Osteocyte (in vitro differentiated cells): ENCODE data around the gene LTBP2. TPM values are rescaled to one million over a fixed set of nuclear protein-coding genes. Genes with fewer than 3 reads are reported as not detected.
"Not testable (repeated sequence)": the region's sequence is repeated elsewhere in the genome, so short reads cannot be mapped to it uniquely, and the experiment has no call there.

Experiments used
- DNase-seq: peaks from one replicate; pipeline ENCODE4 v3.0.0; 2021; ENCODE audit warnings: mixed read lengths; ENCODE audit not compliant: unreplicated experiment; ENCODE audit errors: extremely low spot score
- H3K27ac Mint-ChIP-seq: one replicate; pipeline ENCODE4 v1.8.0; 2021; ENCODE audit warnings: mild to moderate bottlenecking, mixed read lengths; ENCODE audit not compliant: unreplicated experiment
- H3K27me3 Mint-ChIP-seq: one replicate; pipeline ENCODE4 v1.8.0; 2021; ENCODE audit warnings: mixed read lengths; ENCODE audit not compliant: unreplicated experiment
- H3K36me3 Mint-ChIP-seq: one replicate; pipeline ENCODE4 v1.8.0; 2021; ENCODE audit warnings: mixed read lengths; ENCODE audit not compliant: unreplicated experiment
- H3K4me1 Mint-ChIP-seq: one replicate; pipeline ENCODE4 v1.8.0; 2021; ENCODE audit warnings: mixed read lengths; ENCODE audit not compliant: unreplicated experiment
- H3K4me3 Mint-ChIP-seq: one replicate; pipeline ENCODE4 v1.8.0; 2021; ENCODE audit warnings: mild to moderate bottlenecking, moderate library complexity, mixed read lengths; ENCODE audit not compliant: unreplicated experiment
- H3K9me3 Mint-ChIP-seq: one replicate; pipeline ENCODE4 v1.8.0; 2021; ENCODE audit warnings: mixed read lengths; ENCODE audit not compliant: unreplicated experiment
- total RNA-seq: library from RNA; stranded (reverse); gene quantifications from 2 replicates; pipeline ENCODE4 v1.2.1, GENCODE V29; 2021
- TF ChIP-seq, protein P1 (sequence below): fragments of 200-600 bp; sonication (generic); IDR thresholded peaks from 2 replicates; pipeline ENCODE4 v1.5.0; 2021; ENCODE audit warnings: antibody characterized with exemption, mild to moderate bottlenecking, moderate library complexity

LTBP2 gene
- total RNA-seq, 1 donor from 2014 or later = 377 TPM

DNA sequence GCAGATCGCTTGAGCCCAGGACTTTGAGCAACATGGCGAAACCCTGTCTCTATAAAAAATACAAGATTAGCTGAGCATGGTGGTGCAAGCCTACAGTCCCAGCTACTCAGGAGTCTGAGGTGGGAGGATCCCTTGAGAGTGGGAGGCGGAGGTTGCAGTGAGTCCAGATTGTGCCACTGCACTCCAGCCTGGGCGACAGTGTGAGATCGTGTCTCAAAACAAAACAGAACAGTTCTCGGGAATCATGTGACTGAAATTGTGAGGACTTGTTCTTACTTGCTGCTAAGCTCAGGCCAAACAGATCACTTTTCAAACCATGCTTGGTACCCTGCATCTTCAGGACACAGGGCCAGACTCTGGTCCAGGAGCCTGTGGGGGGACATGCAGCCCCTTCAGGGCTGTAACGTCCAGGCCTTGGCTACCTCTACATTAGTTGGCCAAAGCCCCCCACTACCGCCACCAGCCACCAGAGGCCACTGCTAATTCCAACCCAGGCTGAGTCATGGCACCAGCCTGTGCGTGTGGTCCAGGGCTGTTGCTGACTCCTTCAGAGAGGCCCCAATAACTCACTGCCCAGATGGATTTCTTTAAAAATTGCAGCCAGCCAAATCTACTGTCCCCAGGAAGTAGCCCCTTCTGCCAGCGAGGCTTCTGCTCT, 152.6 kb downstream of the LTBP2 start:
- TF ChIP-seq, protein P1, sequence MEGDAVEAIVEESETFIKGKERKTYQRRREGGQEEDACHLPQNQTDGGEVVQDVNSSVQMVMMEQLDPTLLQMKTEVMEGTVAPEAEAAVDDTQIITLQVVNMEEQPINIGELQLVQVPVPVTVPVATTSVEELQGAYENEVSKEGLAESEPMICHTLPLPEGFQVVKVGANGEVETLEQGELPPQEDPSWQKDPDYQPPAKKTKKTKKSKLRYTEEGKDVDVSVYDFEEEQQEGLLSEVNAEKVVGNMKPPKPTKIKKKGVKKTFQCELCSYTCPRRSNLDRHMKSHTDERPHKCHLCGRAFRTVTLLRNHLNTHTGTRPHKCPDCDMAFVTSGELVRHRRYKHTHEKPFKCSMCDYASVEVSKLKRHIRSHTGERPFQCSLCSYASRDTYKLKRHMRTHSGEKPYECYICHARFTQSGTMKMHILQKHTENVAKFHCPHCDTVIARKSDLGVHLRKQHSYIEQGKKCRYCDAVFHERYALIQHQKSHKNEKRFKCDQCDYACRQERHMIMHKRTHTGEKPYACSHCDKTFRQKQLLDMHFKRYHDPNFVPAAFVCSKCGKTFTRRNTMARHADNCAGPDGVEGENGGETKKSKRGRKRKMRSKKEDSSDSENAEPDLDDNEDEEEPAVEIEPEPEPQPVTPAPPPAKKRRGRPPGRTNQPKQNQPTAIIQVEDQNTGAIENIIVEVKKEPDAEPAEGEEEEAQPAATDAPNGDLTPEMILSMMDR = peak; percentile 61
- Mint-ChIP-seq H3K27ac (no peak overlapping the region), H3K4me3 (no peak overlapping the region), H3K9me3 (no peaks in the 10 kb centered on the region), H3K27me3 (peaks cover 21% of the 10 kb centered on the region), H3K4me1 (peaks cover 4% of the 10 kb centered on the region), H3K36me3 (no peaks in the 10 kb centered on the region)
- no peak for DNase-seq

GRCh38 chr14:74457565-74457895, 154.5 kb downstream of the LTBP2 start:
- TF ChIP-seq, protein P1 = no peak
- H3K4me3 Mint-ChIP-seq = no peak overlapping the region
- peaks cover 4% of the 10 kb centered on the region for H3K4me1 Mint-ChIP-seq
- no peaks in the 10 kb centered on the region for H3K9me3 Mint-ChIP-seq
- H3K27ac Mint-ChIP-seq = no peak overlapping the region
- peaks cover 38% of the 10 kb centered on the region for H3K27me3 Mint-ChIP-seq
- no peaks in the 10 kb centered on the region for H3K36me3 Mint-ChIP-seq
- DNase-seq = no peak

DNA sequence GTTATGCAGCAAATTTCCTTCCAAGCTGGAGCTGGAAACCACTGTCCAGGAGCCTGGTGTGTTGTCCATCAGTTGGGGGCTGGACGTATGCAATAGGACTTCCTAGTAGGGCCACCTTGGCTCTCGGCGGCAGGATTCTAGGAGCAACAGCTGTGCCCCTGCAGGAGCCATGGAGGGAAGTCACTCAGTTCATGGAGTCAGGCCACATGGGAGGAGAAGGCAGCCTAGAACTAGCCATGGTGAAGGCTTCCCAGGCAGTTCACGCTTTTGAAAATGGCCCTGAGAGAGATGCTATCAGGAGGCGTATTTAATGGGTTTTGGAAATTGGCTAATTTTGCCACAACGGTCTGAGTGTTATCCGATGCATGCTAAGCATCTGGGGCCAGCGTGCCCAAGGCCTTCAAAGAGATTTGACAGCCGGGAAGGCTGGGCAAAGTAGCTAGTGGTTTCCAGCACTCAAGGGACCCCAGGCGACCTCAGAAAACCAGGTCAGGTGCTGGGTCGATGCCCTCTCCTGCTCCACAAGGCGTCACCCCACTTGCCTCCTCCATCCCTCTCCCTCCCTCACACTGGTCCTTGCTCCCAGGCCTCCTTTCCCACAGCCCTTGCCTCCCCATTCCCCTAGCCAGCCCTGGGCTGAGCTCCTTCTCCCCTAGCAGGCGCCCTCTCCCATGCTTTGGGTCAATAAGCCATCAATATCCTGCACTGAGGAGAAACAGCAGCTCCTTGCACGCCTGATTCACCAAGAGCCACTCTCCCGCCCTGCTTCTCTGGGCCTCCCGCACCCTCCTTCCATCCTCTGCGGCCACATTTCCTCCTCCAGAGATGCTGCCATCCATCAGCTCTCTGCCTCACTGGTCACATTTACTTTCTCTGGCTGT, 155.1 kb downstream of the LTBP2 start:
- Mint-ChIP-seq H3K4me1 (peaks cover 4% of the 10 kb centered on the region), H3K36me3 (no peaks in the 10 kb centered on the region), H3K27me3 (peaks cover 43% of the 10 kb centered on the region), H3K4me3 (no peak overlapping the region), H3K27ac (no peak overlapping the region), H3K9me3 (no peaks in the 10 kb centered on the region)
- TF ChIP-seq, protein P1 = no peak
- DNase-seq = peak; percentile 75

- not testable (repeated sequence) for H3K9me3 Mint-ChIP-seq, H3K36me3 Mint-ChIP-seq
Observed at GRCh38 chr14:74454397-74454796, 157.6 kb downstream of the LTBP2 start.

More at GRCh38 chr14:74454397-74454796, 157.6 kb downstream of the LTBP2 start:
- not testable (repeated sequence) for H3K4me3 Mint-ChIP-seq, H3K4me1 Mint-ChIP-seq, DNase-seq, H3K27ac Mint-ChIP-seq
- peaks cover 67% of the 10 kb centered on the region for H3K27me3 Mint-ChIP-seq

Other genes starting within 250 kb of the LTBP2 start
- gene SYNDIG1L, start 186.0 kb downstream of the LTBP2 start, total RNA-seq = 0.26 TPM in 1 of 2 replicates, not detected in the other
- 524 and 529 TPM in 2 replicates for gene NPC2, start 118.9 kb downstream of the LTBP2 start, total RNA-seq
- 22.4 and 26.3 TPM in 2 replicates for gene ISCA2, start 118.5 kb downstream of the LTBP2 start, total RNA-seq
- 45.6 and 47.7 TPM in 2 replicates for gene AREL1, start 100.8 kb upstream of the LTBP2 start, total RNA-seq
- gene FCF1, start 100.9 kb upstream of the LTBP2 start, total RNA-seq = 59.5 and 61.6 TPM in 2 replicates
- 88.3 and 88.4 TPM in 2 replicates for gene YLPM1, start 151.1 kb upstream of the LTBP2 start, total RNA-seq